Measurements from ENCODE around the gene RNF151.
A peak's percentile ranks its signal among the peaks of the same experiment; 100 is the strongest.

The RNF151 gene

DNA sequence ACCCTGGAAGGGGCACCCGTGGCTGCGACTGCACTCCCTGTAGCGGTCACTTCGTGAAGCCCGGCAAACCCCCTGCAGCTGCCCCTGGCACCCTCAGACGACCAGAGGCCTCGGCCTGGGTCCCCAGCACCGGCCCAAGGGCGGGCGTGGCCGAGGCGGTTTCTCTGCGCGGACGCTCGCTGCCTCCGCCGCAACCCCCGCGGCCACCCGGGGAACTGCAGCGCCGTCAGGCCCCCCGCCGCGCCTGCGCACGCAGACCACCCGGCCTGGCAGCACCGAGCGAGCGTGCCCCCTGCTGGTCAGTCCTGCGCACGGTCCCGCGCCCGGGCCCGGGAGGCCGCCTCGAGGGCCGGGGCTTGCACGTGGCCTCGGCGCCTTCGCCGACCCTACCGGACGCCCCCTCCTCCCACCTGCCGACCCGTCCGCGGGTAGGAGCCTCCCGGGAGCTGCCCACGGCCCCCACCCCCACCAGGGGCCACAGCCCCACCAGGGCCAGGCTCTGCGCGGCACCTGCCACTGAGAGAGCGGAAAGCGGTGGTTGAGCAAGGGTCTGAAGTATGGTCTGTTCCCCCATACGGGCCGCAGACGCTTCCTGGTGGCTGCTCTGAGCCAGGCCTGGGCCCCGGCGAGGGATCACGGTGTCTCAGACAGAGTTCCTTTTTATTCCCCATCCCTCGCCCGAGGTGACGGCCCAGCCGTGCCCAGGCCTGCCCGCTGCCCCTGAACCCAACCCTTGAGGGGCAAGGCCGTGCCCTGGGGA is 36.9 kb upstream of the RNF151 start:
- TF ChIP-seq CTCF (IDR thresholded peaks at IDR 0.05; ENCODE audit: insufficient read depth, low read length, missing control alignments) = peak; percentile 85
- DNase-seq (ENCODE audit: low read depth, low spot score) = no peak
- CTCF ChIA-PET = interaction anchor here (0.7 to 8.4 kb wide), 32 partner anchors 9 to 230 kb away, joined by 3 to 345 read pairs (median 6); partner anchors contain the start of genes FAHD1, MEIOB, MSRB1 and NDUFB10
- H3K4me3 ChIP-seq (ENCODE audit: low read depth, low read length) = peak overlapping the region; percentile 65
- POLR2A ChIA-PET = interaction anchor here (0.7 to 0.9 kb wide), 2 partner anchors 52 to 620 kb away, joined by 3 read pairs; partner anchors contain the start of gene UBE2I

- H3K4me3 ChIP-seq (ENCODE audit: low read depth, low read length) = no peak overlapping the region
- CTCF ChIA-PET = interaction anchor here (0.7 to 8.4 kb wide), 23 partner anchors 10 to 149 kb away, joined by 3 to 345 read pairs (median 8); partner anchors contain the start of genes FAHD1, MEIOB, MSRB1 and NUBP2
- no peak for DNase-seq (ENCODE audit: low read depth, low spot score)
- TF ChIP-seq CTCF (IDR thresholded peaks at IDR 0.05; ENCODE audit: insufficient read depth, low read length, missing control alignments) = no peak
- POLR2A ChIA-PET = interaction anchor here (0.7 kb wide), 1 partner anchor 53 kb away, joined by 3 read pairs; no protein-coding TSS in a partner anchor
Measured at GRCh38 chr16:1930338-1930720, 36.3 kb upstream of the RNF151 start.

- no peak overlapping the region for H3K4me3 ChIP-seq (ENCODE audit: low read depth, low read length)
- no peak for DNase-seq (ENCODE audit: low read depth, low spot score)
- TF ChIP-seq CTCF (IDR thresholded peaks at IDR 0.05; ENCODE audit: insufficient read depth, low read length, missing control alignments) = peak; percentile 9
- CTCF ChIA-PET = interaction anchor here (0.9 to 8.4 kb wide), 5 partner anchors 8 to 158 kb away, joined by 3 to 345 read pairs (median 3); partner anchors contain the start of gene MEIOB
- POLR2A ChIA-PET = no interaction called here
Measured at GRCh38 chr16:1932050-1933028, 34.3 kb upstream of the RNF151 start.

DNA sequence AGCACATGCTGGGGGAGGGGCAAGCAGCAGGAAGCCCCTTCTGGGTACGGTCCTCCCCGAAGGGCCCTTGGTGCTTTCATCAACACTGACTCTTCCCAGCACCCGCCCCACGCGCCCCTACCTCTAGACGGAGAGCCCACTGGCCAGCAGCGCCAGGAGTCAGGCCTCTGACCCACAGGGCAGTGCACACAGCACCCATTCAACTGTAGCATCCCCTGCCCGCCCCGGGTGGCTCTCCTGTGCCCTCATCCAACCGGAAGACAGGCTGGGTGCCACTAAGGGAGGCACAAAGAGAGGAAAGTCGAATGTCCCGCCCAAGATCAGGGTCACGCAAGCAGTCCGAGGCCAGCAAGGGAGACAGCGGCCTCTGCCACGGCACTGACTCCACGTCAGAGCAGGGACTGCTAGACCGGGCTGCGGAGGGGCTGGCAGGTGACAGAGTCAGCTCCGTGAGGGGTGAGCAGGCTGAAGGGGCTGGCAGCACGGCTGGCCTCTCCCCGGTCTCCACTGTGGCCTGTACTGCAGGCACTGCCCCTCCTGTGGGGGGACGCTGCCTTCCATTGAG is 33.5 kb upstream of the RNF151 start:
- CTCF ChIA-PET = interaction anchor here (0.9 to 8.4 kb wide), 4 partner anchors 7 to 92 kb away, joined by 3 to 345 read pairs (median 5); partner anchors contain the start of gene MEIOB
- POLR2A ChIA-PET = no interaction called here
- DNase-seq (ENCODE audit: low read depth, low spot score) = no peak
- TF ChIP-seq CTCF (IDR thresholded peaks at IDR 0.05; ENCODE audit: insufficient read depth, low read length, missing control alignments) = no peak
- H3K4me3 ChIP-seq (ENCODE audit: low read depth, low read length) = no peak overlapping the region

DNA sequence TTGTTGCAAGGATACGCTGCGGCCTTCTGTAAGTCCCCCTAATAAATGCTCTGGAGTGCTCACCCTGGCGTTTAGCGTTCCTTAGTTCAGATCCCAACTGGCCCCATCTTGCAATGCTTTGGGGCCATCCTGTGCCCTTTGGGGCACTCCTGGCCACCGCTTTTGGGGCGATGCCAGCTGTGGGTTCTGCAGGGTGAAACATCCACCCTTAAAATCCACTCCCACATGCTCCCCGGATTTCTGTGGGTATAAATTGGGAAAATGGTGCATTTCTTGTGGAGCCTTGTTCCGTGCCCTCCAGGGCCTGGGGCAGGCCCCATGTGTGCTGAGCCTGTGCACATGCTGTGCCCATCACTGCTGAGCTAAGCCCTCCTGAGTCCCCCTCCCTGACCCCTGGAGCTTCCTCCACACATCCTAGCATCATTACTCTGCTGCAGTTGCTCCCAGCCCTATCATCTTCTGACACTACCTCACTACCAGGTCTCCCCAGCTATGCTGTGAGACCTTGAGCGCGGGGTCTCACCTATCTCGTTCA is 29.6 kb upstream of the RNF151 start:
- CTCF ChIA-PET = interaction anchor here (0.6 to 7.4 kb wide), 2 partner anchors 8 to 73 kb away, joined by 4 to 80 read pairs; no protein-coding TSS in a partner anchor
- POLR2A ChIA-PET = no interaction called here
- H3K4me3 ChIP-seq (ENCODE audit: low read depth, low read length) = no peak overlapping the region
- DNase-seq (ENCODE audit: low read depth, low spot score) = no peak
- TF ChIP-seq CTCF (IDR thresholded peaks at IDR 0.05; ENCODE audit: insufficient read depth, low read length, missing control alignments) = no peak
